ENCODE data around the gene EDN3.

The EDN3 gene

GRCh38 chr20:59284470-59284869 is 15.9 kb upstream of the EDN3 start:
- H3K9me3 ChIP-seq (ENCODE audit: insufficient read depth, low read length) = no peaks in the 10 kb centered on the region
- H3K79me2 ChIP-seq (ENCODE audit: low read length) = no peaks in the 10 kb centered on the region
- H3K27ac ChIP-seq (ENCODE audit: low read length) = no peak overlapping the region
- H3K4me2 ChIP-seq (ENCODE audit: low read length) = no peak overlapping the region
- H3K9ac ChIP-seq (ENCODE audit: low read length) = no peak overlapping the region
- no peak for TF ChIP-seq CTCF (IDR thresholded peaks at IDR 0.05; ENCODE audit: low read depth, low read length)
- TF ChIP-seq EZH2phosphoT487 (IDR thresholded peaks at IDR 0.05; ENCODE audit: low read depth) = no peak
- H3K36me3 ChIP-seq (replicated peaks; ENCODE audit: low read depth, low read length) = no peaks in the 10 kb centered on the region
- H2AFZ ChIP-seq (ENCODE audit: low read depth, low read length) = no peak overlapping the region
- H4K20me1 ChIP-seq (ENCODE audit: insufficient read depth, low read length) = no peaks in the 10 kb centered on the region
- H3K27me3 ChIP-seq (ENCODE audit: low read depth, low read length) = peaks cover 56% of the 10 kb centered on the region
- H3K4me3 ChIP-seq (ENCODE audit: low read length) = no peak overlapping the region
- no peaks in the 10 kb centered on the region for H3K4me1 ChIP-seq (ENCODE audit: low read length)

GRCh38 chr20:59289994-59290393 is 10.4 kb upstream of the EDN3 start:
- Histone ChIP-seq H2AFZ (ENCODE audit: low read depth, low read length) (no peak overlapping the region), H3K27me3 (ENCODE audit: low read depth, low read length) (peaks cover 49% of the 10 kb centered on the region), H3K9me3 (ENCODE audit: insufficient read depth, low read length) (no peaks in the 10 kb centered on the region)

GRCh38 chr20:59291740-59292383 is 8.5 kb upstream of the EDN3 start:
- Histone ChIP-seq H3K27ac (ENCODE audit: low read length) (no peak overlapping the region), H3K9ac (ENCODE audit: low read length) (no peak overlapping the region), H3K27me3 (ENCODE audit: low read depth, low read length) (peaks cover 66% of the 10 kb centered on the region), H3K9me3 (ENCODE audit: insufficient read depth, low read length) (no peaks in the 10 kb centered on the region), H3K36me3 (replicated peaks; ENCODE audit: low read depth, low read length) (no peaks in the 10 kb centered on the region), H2AFZ (ENCODE audit: low read depth, low read length) (no peak overlapping the region), H3K79me2 (ENCODE audit: low read length) (no peaks in the 10 kb centered on the region), H3K4me3 (ENCODE audit: low read length) (no peak overlapping the region), H4K20me1 (ENCODE audit: insufficient read depth, low read length) (no peaks in the 10 kb centered on the region), H3K4me1 (ENCODE audit: low read length) (no peaks in the 10 kb centered on the region), H3K4me2 (ENCODE audit: low read length) (no peak overlapping the region)
- no peak for TF ChIP-seq EZH2phosphoT487 (IDR thresholded peaks at IDR 0.05; ENCODE audit: low read depth)
- TF ChIP-seq CTCF (IDR thresholded peaks at IDR 0.05; ENCODE audit: low read depth, low read length) = no peak

More at GRCh38 chr20:59289994-59290393, 10.4 kb upstream of the EDN3 start:
- H3K27ac ChIP-seq (ENCODE audit: low read length) = no peak overlapping the region
- H3K4me1 ChIP-seq (ENCODE audit: low read length) = no peaks in the 10 kb centered on the region
- H3K79me2 ChIP-seq (ENCODE audit: low read length) = no peaks in the 10 kb centered on the region
- H3K9ac ChIP-seq (ENCODE audit: low read length) = no peak overlapping the region
- no peak overlapping the region for H3K4me2 ChIP-seq (ENCODE audit: low read length)
- H4K20me1 ChIP-seq (ENCODE audit: insufficient read depth, low read length) = no peaks in the 10 kb centered on the region
- H3K36me3 ChIP-seq (replicated peaks; ENCODE audit: low read depth, low read length) = no peaks in the 10 kb centered on the region
- H3K4me3 ChIP-seq (ENCODE audit: low read length) = no peak overlapping the region
- TF ChIP-seq CTCF (IDR thresholded peaks at IDR 0.05; ENCODE audit: low read depth, low read length) = no peak
- TF ChIP-seq EZH2phosphoT487 (IDR thresholded peaks at IDR 0.05; ENCODE audit: low read depth) = no peak

- Histone ChIP-seq H3K27me3 (ENCODE audit: low read depth, low read length) (peaks cover 60% of the 10 kb centered on the region), H4K20me1 (ENCODE audit: insufficient read depth, low read length) (no peaks in the 10 kb centered on the region), H3K4me2 (ENCODE audit: low read length) (no peak overlapping the region), H3K79me2 (ENCODE audit: low read length) (no peaks in the 10 kb centered on the region), H2AFZ (ENCODE audit: low read depth, low read length) (no peak overlapping the region), H3K9me3 (ENCODE audit: insufficient read depth, low read length) (no peaks in the 10 kb centered on the region), H3K4me3 (ENCODE audit: low read length) (no peak overlapping the region), H3K4me1 (ENCODE audit: low read length) (no peaks in the 10 kb centered on the region), H3K36me3 (replicated peaks; ENCODE audit: low read depth, low read length) (no peaks in the 10 kb centered on the region), H3K27ac (ENCODE audit: low read length) (no peak overlapping the region), H3K9ac (ENCODE audit: low read length) (no peak overlapping the region)
- no peak for TF ChIP-seq CTCF (IDR thresholded peaks at IDR 0.05; ENCODE audit: low read depth, low read length)
- TF ChIP-seq EZH2phosphoT487 (IDR thresholded peaks at IDR 0.05; ENCODE audit: low read depth) = no peak
Measured at GRCh38 chr20:59295531-59295930, 4.9 kb upstream of the EDN3 start.

All from OCI-LY3 (cell line).